GM18870 (cell line): ENCODE results near the gene EFCAB14.
"Not testable (repeated sequence)": the region's sequence is repeated elsewhere in the genome, so short reads cannot be mapped to it uniquely, and the experiment has no call there.

Experiments
- ATAC-seq: cut with Tn5 transposase; IDR thresholded peaks from one replicate; pipeline ENCODE4 v1.9.1; 2021; ENCODE audit warnings: moderate library complexity; ENCODE audit not compliant: unreplicated experiment

Gene EFCAB14, protein sequence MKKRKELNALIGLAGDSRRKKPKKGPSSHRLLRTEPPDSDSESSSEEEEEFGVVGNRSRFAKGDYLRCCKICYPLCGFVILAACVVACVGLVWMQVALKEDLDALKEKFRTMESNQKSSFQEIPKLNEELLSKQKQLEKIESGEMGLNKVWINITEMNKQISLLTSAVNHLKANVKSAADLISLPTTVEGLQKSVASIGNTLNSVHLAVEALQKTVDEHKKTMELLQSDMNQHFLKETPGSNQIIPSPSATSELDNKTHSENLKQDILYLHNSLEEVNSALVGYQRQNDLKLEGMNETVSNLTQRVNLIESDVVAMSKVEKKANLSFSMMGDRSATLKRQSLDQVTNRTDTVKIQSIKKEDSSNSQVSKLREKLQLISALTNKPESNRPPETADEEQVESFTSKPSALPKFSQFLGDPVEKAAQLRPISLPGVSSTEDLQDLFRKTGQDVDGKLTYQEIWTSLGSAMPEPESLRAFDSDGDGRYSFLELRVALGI

DNA sequence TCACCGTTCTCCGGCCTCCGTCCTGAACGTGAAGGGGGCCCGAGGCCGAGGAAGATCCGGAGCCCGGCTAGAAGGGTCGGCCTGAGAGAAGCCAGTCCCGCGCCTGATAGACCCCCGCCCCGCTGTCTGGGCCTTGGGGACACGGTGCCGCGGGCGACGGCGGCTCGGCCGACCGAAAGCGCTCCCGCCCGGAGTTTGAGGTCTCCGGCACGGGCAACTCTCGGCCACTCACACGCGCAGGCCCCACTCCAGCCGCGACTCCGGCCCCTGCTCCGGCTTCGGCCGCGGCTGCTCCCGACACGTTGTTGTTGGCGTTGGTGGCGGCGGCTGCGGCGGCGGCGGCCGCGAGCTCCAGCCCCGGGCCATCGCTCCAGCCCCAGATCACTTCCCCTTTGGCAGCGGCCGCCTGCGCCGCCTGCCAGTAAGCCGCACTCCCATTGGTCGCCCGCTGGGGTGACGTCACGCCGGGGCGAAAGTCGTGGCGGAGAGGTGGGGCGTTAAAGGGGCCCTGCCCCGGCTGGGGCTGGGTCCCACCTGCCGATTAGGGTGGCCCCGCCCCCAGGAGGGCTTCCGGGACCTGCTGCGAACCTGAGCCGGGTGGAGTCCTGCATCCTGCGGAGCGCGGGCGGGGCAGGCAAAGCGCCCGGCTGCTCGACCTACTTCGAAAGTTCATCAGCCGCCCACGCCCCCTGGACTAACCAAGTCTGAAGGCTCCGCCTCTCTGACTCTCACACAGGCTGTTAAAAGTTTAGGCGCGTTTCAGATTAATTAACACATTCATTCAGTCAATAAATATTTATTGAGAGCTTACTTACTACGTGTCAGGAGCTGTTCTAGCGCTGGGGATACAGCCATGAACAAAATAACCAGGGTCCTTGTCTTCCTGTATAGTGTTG, at the start of gene EFCAB14:
EFCAB14 (minus strand) TSS at position 388 of the 896 bp plus-strand sequence. CDS start 1,027 bp downstream, outside the sequence.
- ATAC-seq = peak; percentile 92

DNA sequence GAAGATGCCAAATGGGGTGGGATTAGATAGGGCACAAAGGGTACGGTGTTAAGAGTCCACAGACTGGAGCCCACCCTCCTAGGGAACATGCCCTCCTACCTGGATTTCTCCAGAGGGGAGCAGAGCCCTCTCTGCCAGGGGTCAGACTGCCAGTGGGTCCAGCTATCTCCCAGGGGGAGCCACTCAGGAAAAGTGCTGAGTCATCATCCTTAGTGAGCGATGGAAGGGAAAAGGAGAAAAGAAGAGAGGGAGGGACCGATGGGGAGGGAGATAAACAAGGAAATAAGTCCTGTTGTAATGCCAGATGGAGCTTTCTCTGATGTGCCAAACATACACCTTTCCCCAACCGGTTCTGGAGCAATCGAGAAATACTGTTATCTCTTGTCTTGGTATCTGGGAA, 49.5 kb upstream of the EFCAB14 start:
- ATAC-seq = no peak

DNA sequence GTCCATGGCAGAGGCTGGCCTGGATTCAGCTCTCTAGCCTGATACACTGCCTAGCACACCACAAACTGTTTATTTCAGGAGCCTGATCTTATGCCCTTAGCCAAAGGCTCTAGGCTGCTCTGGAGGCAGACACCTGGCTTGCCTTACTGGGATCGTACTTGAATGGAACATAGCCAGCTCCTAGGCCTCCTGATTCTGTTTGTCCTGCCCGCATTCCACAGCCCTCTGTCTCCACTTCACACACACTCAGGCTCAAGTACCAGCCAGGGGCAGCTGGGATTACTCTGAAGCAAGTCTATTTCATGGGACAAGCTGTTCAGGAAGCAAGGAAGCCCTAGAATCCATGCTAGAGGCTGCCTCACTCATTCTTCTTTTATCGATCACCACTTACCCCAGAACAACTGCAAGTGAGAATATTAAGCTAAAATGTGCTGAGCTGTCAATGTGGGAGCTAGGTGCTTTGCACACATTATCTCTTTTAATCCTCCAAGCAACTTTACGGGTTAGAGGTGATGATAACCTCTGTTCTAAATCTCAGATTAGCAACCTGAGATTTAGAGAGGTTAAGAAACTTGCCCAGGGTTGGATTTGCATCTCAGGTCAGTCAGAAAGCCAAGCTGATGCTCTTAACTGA, 48.9 kb upstream of the EFCAB14 start:
- no peak for ATAC-seq

DNA sequence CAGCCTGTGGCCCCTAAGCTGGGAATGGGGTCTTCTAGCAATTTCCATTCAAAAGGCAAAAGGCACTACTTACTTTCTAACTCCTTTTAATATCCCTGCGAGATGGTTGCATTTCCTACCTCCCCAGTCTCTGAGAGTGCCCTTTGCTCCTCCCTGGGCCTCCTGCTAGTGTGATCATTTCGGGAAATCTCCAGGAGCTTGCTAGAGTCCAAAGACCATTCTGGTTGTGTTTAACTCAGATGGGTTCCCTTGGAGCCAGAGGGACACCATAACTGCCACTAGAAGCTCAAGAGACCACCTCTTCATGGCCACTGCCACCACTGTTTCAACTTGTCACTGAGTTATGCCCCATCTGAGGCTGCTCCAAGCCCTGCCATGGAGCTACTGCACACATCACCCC, 45.5 kb upstream of the EFCAB14 start:
- no peak for ATAC-seq

DNA sequence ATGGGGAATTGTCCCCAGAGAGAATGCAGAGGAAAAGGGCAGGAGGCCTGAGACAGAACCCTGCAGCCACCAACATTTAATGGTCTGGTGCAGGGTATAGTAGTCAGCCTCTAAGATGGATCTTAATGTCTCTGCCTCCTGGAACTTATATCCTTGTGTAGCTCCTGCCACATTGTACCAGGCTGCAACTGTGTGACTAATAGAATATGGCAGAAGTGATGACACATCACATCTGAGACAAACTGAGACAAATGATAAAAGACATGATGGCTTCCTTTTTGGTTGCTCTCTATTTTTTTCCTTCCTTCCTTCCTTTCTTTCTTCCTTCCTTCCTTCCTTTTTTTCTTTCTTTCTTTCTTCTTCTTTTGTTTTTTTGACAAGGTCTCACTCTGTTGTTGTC, 42.8 kb upstream of the EFCAB14 start:
- ATAC-seq = no peak

DNA sequence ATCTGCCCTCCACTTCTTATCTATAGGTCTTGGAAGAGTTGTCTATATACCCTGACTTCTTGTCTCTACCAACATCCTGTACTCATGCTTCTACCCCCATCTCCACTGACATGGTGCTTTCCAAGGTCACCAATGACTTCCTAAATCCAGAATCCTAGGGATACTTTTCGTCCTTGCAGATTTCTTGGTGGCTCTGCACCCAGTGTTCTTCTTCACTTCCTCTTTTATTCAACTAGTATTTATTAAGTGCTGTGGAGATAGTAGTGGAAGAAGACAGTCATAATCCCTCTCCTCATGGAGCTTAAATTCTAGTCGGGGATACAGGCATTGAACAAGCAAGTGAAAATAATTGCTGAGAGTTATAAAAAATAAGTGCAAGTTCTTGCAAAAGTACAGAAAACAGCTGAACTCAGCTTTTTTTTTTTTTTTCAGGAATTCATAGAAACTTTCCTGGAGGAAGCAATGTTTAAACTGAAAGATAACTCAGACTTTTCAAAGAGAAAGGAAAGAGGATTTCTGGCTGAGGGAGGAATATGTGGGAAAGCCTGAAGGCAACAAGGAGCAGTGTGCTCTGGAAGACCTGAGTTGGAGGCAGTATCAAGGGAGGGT, 41.7 kb upstream of the EFCAB14 start:
- no peak for ATAC-seq

DNA sequence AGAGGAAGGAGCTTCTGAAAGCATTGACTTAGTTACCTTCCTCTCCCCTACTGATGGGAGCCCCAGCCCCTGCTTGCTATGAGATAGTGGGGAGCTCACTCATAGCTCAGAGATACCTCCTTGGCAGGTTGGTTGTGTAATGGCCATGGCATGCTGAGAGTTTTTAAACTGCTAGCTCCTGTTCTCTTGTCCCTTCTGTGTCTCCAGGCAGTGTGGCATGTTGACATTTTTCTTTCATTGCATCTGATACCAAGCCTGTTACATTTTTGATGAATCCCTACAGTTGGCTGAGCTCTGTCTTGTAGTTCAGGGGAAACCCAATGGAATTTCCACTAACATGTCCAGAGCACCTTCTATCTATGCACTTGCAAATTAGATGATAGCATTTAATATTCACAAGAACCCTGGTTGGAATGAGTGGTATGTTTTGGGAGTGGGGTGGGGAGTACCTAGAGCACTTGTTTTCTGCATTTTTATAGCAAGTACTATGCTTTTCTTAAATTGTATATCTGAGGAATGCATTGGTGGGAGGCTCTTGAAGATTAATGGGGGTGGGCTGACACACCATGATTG, 39.1 kb upstream of the EFCAB14 start:
- no peak for ATAC-seq

DNA sequence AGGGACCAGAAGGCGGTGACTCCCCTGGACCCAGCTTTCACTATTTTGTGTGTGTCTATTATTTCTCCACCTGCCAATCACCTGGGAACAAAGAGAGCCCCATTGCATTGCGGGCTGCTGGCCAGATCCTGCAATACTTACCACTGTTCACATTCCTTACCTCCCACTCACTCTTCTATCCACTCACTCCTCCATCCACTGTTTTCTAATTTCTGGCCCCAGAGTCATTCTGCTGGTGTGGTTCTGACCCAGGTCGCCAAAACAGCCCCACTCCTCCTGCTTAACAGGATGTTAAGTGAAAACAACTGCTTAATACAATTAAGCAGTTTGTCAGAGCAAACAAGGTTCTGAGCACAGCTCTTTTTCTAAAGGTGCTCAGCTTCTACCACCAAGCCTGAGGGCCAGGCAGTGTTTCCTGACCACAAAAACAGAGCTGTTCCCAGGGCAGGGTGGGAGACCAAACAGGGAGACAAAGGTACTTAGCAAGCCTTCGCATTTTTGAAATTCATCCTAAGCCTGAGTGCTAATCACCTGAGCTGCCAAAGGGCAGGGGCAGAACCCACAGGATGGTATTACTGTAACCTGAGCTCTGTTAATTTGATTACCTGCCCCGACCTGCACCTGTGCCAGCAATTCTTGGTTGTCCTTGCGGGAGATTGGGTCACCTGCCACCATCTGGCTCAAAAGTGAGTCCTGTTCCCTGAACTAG, 38.5 kb upstream of the EFCAB14 start:
- no peak for ATAC-seq

DNA sequence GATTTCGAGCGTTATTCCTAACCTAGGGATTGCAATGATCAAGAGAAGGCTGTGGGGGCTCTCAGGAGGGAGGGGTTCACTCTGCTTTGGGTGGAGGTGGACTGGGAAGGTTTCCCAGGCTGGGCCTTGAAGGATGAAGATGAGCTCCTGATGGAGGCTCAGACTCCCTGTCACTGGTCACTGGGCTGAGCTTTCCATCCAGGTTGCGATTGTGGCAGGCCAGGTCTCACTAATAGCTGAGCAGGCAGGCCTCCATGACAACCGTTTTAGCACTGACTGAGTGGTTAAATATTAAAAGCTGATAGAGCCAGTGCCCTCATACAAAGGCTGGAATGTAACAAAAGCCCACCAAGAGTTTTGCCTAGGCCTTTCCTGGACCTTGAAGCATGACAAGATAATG, 36.2 kb upstream of the EFCAB14 start:
- no peak for ATAC-seq

DNA sequence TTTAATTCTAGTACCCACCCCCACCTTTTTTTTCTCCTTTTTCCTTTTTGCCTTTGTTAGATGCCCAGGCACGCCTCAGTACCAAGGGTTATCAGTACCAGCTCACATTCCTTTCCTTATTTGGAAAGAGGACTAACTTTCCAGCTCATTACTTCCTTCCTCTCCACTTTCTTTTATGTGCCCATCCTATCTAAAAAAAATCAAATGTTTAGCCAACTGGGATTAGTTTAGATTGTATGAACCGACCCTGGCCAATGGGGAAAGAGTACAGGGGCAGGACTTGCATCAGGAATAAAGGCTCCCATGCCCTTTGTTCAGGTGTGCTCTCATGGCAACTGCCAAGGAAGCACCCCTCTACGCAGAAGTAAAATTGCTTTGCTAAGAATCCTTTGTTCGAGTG, 35.8 kb upstream of the EFCAB14 start:
- not testable (repeated sequence) for ATAC-seq

DNA sequence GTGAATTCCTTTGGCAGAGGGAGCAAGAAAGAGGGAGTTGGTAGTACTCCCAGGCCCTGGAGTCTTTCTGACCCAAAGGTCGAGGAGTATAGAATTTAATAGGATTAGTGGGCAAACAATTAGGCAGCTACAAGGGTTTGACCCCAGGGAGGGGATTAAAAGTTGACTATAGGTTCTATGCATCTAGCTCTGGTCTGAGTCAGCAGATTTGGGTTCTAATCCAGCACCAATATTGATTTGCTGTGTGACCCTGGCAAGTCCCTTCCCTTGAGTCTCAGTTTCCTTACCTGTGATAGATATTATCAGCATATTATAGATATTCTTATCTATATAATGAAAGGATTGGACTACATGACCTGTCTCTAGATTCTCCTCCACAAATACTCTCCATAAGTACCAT, 35.1 kb upstream of the EFCAB14 start:
- ATAC-seq = no peak

DNA sequence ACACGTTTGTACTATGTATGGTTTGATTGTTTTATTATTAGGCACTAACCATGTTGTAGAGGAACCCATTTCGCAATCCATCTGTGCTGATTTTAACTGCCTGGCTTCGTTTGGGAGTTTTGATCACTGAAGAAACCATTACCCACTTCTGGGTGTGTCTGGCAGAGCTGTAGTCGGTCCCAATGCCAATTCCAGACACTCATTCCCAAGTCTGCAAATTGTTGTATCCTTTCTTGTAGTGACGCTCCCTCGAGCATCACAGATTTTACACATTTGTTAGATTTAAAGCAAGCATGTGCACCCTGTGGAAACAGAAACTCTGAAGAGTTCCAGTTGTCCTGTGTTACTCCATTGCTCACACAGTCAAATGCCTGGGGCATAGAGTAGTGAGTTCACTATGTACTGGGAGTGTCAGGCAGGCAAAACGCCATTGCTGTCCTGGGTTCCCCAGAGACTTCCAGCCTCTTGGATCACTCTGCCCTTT, 31.0 kb upstream of the EFCAB14 start:
- no peak for ATAC-seq

DNA sequence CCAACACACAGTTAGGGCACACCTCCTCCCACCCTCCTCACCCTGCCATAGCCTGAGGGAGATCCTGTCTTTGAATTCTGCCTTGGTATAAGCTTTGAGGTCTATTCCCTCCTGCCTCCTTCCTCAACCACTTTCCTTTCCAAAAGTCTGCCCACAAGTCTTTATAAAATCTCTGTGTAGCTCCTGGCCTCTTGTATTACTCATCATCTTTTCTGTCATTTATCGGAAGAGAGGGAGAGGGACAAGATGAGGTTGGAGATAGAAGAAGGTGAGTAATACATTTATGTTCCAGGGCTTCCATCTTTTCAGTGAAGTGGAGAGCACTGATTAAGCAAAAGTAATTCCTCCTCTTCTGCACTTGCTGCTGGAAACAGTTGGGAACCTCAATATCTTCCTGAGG, 30.5 kb upstream of the EFCAB14 start:
- no peak for ATAC-seq

DNA sequence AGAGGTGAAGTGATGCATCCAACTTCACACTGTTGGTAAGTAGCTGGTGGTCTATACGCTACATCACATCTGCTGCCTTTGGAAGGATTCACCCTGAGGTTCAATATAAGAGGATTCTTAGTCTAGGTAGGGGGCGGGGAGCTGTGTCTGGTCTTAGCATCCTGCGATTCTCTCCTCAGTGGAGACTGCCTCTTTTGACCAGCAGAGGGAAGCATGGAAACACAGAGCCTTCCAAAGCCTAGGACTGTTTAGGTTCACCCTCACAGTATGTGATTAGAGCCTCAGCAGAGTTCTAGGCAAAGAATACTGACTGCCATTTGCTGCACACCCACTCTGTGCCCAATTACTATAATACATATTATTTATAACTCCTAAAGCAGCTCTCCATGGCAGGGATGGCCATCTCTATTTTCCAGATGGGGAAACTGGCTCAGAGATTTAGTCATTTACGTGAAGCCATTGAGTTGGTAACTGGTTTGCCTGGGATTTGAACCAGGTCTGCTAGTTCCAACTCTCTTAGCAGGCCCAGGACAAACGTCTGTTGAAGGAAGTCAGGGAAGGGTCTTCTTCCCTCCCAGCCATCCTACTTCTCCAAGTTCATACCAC, 28.9 kb upstream of the EFCAB14 start:
- no peak for ATAC-seq

DNA sequence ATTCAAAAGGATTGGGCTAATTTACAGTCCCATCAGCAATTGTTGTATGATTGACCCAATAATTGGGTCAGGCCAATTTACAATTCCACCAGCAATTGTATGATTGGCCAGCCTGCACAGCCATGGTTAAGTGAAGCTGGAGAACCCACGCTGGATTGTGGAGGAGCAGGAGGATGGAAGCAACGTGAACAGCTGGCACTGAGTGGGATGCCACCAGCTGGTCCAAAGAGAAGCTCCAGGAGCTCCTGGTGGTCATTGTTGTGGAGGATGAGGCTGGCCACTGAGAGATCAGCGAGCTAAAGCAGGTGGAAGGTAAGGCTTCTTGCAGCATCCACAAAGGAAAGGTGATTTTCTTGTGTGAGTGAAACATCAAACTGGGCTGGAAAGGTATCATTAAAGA, 23.2 kb upstream of the EFCAB14 start:
- ATAC-seq = no peak

DNA sequence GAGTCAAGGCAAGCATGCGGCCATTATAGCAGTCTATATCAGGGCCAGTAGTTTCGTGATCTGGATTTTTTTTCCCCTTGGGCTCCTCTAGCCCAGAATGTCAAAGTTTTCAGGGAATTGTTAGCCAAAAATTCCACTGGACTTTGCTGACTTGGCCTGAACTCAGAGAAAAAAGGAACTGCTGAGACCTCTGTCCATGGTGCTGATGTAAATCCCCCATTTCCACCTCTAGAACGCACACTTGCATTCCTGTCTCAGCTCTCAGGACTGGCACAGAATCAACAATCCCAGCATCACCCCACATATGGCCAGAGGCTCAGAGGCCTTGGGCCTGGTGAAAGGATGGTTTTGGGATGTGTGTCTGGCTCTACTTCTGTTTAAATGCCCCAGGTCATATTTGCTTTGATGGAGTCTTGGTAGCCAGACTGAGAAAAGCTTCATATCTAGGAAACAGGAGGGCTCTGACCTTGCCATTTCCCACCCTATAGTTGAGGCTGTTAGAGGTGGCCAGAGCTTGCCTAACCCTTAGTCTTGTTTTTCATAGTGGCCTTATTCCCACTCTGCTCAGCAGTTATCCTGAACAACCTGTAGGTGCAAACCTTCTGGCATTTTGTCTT, 16.9 kb upstream of the EFCAB14 start:
- ATAC-seq = no peak

DNA sequence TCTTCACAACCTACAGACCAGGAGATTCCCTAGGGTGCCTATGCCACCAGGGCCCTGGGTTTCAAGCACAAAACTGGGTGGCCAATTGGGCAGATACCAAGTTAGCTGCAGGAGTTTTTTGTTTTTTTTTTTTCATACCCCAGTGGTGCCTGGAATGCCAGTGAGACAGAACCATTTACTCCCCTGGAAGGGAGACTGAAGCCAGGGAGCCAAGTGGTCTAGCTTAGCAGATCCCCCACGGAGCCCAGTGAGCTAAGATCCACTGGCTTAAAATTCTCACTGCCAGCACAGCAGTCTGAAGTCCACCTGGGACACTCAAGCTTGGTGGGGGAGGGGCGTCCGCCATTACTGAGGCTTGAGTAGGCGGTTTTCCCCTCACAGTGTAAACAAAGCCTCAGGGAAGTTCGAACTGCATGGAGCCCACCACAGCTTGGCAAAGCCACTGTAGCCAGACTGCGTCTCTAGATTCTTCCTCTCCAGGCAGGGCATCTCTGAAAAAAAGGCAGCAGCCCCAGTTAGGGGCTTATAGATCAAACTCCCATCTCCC, 9.5 kb upstream of the EFCAB14 start:
- ATAC-seq = not testable (repeated sequence)

DNA sequence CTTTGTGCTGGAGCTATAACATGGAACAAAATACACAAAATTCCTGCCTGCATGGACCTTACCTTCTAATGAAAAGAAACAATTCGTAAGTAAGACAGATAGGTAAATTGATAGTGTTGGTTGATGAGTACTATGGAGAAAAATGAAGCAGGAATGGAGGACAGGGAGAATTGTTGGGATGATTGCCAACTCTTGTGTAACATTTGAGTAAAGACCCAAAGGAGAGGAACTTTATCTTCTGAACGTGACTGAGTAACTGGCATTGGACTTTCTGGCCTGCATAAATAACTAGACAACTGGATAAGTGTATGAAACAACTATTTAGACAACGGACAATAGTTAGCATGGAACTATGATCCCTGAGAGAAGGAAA, 6.8 kb upstream of the EFCAB14 start:
- no peak for ATAC-seq
